ENCODE results near the gene SMARCD3. TPM values are rescaled to one million over a fixed set of nuclear protein-coding genes. Genes with fewer than 3 reads are reported as not detected.
A peak's percentile ranks its signal among the peaks of the same experiment; 100 is the strongest.

Gene SMARCD3
- total and polyA plus RNA-seq, 9 of the 15 experiments (the other 6 are each of a cell fraction or from before 2014, with no cell fraction given) = 0.43 to 3.6 (median 2.6) TPM

DNA sequence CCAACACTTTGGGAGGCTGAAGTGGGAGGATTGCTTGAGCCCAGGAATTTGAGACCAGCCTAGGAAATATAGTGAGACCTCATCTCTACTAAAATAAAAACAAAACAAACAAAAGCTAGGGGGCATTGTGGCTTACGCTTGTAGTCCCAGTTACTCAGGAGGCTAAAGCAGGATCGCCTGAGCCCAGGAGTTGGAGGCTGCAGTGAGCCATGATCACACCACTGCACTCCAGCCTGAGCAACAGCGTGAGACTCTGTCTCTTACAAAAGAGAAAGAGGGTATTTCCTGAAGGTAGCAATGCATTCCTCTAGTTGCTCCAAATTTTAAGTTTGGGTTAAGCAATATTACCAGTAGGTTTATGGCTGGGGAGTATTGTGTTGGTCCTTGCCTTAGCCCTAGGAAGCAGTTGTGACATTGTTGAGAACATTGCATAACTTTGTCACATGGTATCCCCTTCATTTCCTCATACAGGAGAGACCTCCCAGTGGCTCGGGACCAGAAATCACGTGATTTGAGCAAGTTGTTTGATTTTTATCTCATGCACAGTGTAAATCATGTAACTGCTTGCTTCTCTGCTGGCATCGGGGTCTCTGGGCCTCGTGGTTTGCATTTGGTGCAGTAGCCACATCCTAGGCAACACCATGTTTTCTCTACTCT, 23.3 kb upstream of the SMARCD3 start (continued):
- TF ChIP-seq, protein P1, sequence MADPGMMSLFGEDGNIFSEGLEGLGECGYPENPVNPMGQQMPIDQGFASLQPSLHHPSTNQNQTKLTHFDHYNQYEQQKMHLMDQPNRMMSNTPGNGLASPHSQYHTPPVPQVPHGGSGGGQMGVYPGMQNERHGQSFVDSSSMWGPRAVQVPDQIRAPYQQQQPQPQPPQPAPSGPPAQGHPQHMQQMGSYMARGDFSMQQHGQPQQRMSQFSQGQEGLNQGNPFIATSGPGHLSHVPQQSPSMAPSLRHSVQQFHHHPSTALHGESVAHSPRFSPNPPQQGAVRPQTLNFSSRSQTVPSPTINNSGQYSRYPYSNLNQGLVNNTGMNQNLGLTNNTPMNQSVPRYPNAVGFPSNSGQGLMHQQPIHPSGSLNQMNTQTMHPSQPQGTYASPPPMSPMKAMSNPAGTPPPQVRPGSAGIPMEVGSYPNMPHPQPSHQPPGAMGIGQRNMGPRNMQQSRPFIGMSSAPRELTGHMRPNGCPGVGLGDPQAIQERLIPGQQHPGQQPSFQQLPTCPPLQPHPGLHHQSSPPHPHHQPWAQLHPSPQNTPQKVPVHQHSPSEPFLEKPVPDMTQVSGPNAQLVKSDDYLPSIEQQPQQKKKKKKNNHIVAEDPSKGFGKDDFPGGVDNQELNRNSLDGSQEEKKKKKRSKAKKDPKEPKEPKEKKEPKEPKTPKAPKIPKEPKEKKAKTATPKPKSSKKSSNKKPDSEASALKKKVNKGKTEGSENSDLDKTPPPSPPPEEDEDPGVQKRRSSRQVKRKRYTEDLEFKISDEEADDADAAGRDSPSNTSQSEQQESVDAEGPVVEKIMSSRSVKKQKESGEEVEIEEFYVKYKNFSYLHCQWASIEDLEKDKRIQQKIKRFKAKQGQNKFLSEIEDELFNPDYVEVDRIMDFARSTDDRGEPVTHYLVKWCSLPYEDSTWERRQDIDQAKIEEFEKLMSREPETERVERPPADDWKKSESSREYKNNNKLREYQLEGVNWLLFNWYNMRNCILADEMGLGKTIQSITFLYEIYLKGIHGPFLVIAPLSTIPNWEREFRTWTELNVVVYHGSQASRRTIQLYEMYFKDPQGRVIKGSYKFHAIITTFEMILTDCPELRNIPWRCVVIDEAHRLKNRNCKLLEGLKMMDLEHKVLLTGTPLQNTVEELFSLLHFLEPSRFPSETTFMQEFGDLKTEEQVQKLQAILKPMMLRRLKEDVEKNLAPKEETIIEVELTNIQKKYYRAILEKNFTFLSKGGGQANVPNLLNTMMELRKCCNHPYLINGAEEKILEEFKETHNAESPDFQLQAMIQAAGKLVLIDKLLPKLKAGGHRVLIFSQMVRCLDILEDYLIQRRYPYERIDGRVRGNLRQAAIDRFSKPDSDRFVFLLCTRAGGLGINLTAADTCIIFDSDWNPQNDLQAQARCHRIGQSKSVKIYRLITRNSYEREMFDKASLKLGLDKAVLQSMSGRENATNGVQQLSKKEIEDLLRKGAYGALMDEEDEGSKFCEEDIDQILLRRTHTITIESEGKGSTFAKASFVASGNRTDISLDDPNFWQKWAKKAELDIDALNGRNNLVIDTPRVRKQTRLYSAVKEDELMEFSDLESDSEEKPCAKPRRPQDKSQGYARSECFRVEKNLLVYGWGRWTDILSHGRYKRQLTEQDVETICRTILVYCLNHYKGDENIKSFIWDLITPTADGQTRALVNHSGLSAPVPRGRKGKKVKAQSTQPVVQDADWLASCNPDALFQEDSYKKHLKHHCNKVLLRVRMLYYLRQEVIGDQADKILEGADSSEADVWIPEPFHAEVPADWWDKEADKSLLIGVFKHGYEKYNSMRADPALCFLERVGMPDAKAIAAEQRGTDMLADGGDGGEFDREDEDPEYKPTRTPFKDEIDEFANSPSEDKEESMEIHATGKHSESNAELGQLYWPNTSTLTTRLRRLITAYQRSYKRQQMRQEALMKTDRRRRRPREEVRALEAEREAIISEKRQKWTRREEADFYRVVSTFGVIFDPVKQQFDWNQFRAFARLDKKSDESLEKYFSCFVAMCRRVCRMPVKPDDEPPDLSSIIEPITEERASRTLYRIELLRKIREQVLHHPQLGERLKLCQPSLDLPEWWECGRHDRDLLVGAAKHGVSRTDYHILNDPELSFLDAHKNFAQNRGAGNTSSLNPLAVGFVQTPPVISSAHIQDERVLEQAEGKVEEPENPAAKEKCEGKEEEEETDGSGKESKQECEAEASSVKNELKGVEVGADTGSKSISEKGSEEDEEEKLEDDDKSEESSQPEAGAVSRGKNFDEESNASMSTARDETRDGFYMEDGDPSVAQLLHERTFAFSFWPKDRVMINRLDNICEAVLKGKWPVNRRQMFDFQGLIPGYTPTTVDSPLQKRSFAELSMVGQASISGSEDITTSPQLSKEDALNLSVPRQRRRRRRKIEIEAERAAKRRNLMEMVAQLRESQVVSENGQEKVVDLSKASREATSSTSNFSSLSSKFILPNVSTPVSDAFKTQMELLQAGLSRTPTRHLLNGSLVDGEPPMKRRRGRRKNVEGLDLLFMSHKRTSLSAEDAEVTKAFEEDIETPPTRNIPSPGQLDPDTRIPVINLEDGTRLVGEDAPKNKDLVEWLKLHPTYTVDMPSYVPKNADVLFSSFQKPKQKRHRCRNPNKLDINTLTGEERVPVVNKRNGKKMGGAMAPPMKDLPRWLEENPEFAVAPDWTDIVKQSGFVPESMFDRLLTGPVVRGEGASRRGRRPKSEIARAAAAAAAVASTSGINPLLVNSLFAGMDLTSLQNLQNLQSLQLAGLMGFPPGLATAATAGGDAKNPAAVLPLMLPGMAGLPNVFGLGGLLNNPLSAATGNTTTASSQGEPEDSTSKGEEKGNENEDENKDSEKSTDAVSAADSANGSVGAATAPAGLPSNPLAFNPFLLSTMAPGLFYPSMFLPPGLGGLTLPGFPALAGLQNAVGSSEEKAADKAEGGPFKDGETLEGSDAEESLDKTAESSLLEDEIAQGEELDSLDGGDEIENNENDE (IDR thresholded peaks at IDR 0.05; ENCODE audit: low read depth, low read length) = no peak
- TF ChIP-seq ZBTB9 (CRISPR knock-in tag; IDR thresholded peaks at IDR 0.05) (no peak), CHD1 (IDR thresholded peaks at IDR 0.05; ENCODE audit: low read length) (no peak), ZNF561 (CRISPR knock-in tag; conservative IDR thresholded peaks at IDR 0.05) (no peak), ETS2 (tag; IDR thresholded peaks at IDR 0.05; ENCODE audit: borderline replicate concordance, poor library complexity, severe bottlenecking) (no peak), POU5F1 (IDR thresholded peaks at IDR 0.05; ENCODE audit: borderline replicate concordance, low read depth, low read length, partially characterized antibody) (no peak), TEAD4 (IDR thresholded peaks at IDR 0.05; ENCODE audit: low read length) (0 out of 2 replicates have a peak, but pooled peaks have one; percentile 12), TEAD4 (CRISPR knock-in tag; IDR thresholded peaks at IDR 0.05; ENCODE audit: borderline replicate concordance) (no peak), FOSL1 (tag; conservative IDR thresholded peaks at IDR 0.05) (0 out of 2 replicates have a peak, but pooled peaks have one; percentile 18), COPS2 (conservative IDR thresholded peaks at IDR 0.05) (no peak), STAT5B (CRISPR knock-in tag; IDR thresholded peaks at IDR 0.05) (no peak)
- TF ChIP-seq, protein P2, sequence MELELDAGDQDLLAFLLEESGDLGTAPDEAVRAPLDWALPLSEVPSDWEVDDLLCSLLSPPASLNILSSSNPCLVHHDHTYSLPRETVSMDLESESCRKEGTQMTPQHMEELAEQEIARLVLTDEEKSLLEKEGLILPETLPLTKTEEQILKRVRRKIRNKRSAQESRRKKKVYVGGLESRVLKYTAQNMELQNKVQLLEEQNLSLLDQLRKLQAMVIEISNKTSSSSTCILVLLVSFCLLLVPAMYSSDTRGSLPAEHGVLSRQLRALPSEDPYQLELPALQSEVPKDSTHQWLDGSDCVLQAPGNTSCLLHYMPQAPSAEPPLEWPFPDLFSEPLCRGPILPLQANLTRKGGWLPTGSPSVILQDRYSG (tag; conservative IDR thresholded peaks at IDR 0.05; ENCODE audit: low read depth) = no peak
- TF ChIP-seq, protein P3, sequence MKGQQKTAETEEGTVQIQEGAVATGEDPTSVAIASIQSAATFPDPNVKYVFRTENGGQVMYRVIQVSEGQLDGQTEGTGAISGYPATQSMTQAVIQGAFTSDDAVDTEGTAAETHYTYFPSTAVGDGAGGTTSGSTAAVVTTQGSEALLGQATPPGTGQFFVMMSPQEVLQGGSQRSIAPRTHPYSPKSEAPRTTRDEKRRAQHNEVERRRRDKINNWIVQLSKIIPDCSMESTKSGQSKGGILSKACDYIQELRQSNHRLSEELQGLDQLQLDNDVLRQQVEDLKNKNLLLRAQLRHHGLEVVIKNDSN (CRISPR knock-in tag; IDR thresholded peaks at IDR 0.05) = peak; percentile 70

Measured in K562 (cell line).